Measurements from ENCODE around the gene ART1. TPM values are rescaled to one million over a fixed set of nuclear protein-coding genes. Genes with fewer than 3 reads are reported as not detected.

ART1 gene
- total RNA-seq, 1 donor from 2014 or later: not detected

DNA sequence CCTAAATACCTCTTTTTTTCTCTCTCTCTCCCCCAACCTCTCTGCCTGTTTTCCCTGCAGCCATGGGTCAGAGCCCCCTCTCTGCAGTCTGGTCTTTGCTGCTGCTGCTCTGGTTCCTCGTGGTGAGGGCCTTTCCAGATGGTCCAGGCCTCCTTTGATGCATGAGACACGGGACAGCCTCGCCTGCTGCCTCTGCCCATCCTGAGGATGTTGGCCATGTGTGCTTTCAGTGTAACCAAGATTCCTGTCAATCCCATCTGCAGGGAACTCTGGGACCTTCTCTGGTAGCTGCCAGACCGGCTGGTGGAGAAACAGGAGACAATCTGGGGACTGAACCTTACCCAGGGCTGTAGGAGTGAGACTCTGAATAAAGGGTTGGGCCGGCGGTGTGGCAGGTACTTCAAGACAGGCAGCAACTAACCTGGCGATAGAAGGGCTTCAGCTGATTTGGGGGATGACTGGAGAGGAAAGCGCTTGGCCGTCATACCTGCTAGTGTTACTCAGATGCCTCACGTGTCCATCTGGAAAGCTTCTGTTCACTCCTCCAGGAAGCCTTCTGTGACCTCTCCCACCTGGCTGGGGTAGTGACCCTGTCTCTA, 19.2 kb downstream of the ART1 start:
- DNase-seq (ENCODE audit: low spot score in 2 of 2, unreplicated experiment in 2 of 2): no peak
- Mint-ChIP-seq H3K27ac (no peak overlapping the region), H3K9me3 (no peaks in the 10 kb centered on the region), H3K27me3 (ENCODE audit: low read depth) (no peaks in the 10 kb centered on the region), H3K36me3 (peaks cover 31% of the 10 kb centered on the region), H3K4me1 (no peaks in the 10 kb centered on the region), H3K4me3 (no peak overlapping the region)
- TF ChIP-seq CTCF (IDR thresholded peaks at IDR 0.05; ENCODE audit: unreplicated experiment): no peak

- no peak for TF ChIP-seq CTCF (IDR thresholded peaks at IDR 0.05; ENCODE audit: unreplicated experiment)
- Mint-ChIP-seq H3K27ac (no peak overlapping the region), H3K4me3 (no peak overlapping the region), H3K4me1 (no peaks in the 10 kb centered on the region), H3K36me3 (peaks cover 41% of the 10 kb centered on the region), H3K27me3 (ENCODE audit: low read depth) (no peaks in the 10 kb centered on the region), H3K9me3 (no peaks in the 10 kb centered on the region)
- DNase-seq (ENCODE audit: low spot score in 2 of 2, unreplicated experiment in 2 of 2): no peak
Observed at GRCh38 chr11:3665336-3666022, 20.6 kb downstream of the ART1 start.

GRCh38 chr11:3666023-3666530, 21.1 kb downstream of the ART1 start:
- Mint-ChIP-seq H3K4me1 (no peaks in the 10 kb centered on the region), H3K9me3 (no peaks in the 10 kb centered on the region), H3K36me3 (peaks cover 47% of the 10 kb centered on the region), H3K27ac (no peak overlapping the region), H3K4me3 (no peak overlapping the region), H3K27me3 (ENCODE audit: low read depth) (no peaks in the 10 kb centered on the region)
- no peak for TF ChIP-seq CTCF (IDR thresholded peaks at IDR 0.05; ENCODE audit: unreplicated experiment)
- no peak for DNase-seq (ENCODE audit: low spot score in 2 of 2, unreplicated experiment in 2 of 2)

DNA sequence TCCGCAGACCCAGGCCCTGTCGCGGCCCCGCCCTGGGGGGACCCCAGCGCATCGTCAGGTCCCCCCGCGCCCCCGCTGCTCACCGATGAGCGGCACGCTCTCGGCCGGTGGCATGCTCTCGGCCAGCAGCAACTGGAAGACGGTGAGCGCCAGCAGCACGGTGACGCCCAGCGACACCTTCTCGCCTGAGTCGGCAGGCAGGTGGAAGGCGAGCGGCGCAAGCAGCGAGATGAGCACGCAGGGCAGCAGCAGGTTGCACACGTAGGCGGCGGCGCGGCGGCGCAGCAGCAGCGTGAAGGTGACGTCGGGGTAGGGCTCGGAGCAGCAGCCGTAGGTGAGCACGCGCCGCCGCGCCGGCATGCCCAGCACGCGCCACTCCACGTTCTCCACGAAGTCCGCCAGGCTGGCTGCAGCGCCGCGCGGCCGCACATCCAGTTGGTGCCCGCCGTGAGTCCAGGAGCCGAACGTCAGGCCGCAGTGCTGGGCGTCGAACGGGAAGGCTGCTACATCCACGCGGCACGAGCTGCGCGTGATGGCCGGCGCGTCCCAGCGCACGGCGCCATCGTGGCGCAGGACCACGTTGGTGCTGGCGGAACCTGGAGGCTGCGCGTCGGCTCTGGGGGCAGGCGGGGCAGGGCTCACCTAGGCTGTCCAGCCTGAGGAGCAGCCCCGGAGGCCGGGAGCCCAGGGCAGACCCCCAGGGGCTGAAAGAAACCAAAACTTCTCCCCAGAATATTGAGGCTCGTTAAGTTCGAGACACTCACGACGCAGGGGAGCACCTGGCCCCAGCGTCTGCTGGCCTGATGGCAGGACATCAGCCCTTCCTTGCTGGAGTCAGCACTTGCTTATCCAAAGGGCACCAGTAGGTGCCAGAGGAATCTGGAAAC, 22.5 kb downstream of the ART1 start:
- Mint-ChIP-seq H3K4me1 (no peaks in the 10 kb centered on the region), H3K4me3 (no peak overlapping the region), H3K27ac (no peak overlapping the region), H3K36me3 (peaks cover 47% of the 10 kb centered on the region), H3K27me3 (ENCODE audit: low read depth) (no peaks in the 10 kb centered on the region), H3K9me3 (no peaks in the 10 kb centered on the region)
- DNase-seq (ENCODE audit: low spot score in 2 of 2, unreplicated experiment in 2 of 2): no peak
- TF ChIP-seq CTCF (IDR thresholded peaks at IDR 0.05; ENCODE audit: unreplicated experiment): no peak

- Mint-ChIP-seq H3K27me3 (ENCODE audit: low read depth) (no peaks in the 10 kb centered on the region), H3K4me1 (no peaks in the 10 kb centered on the region), H3K36me3 (peaks cover 50% of the 10 kb centered on the region), H3K4me3 (no peak overlapping the region), H3K27ac (no peak overlapping the region), H3K9me3 (no peaks in the 10 kb centered on the region)
- no peak for DNase-seq (ENCODE audit: low spot score in 2 of 2, unreplicated experiment in 2 of 2)
- TF ChIP-seq CTCF (IDR thresholded peaks at IDR 0.05; ENCODE audit: unreplicated experiment): no peak
Observed at GRCh38 chr11:3669128-3669527, 24.2 kb downstream of the ART1 start.
